Measurements from ENCODE around the gene FBP2. TPM values are rescaled to one million over a fixed set of nuclear protein-coding genes. Genes with fewer than 3 reads are reported as not detected.

FBP2 gene
- total RNA-seq (2014; rRNA removed; shearing (Covaris generic); ENCODE audit: low replicate concordance), result not detected in 2 replicates

GRCh38 chr9:94593459-94594345 is at the start of gene FBP2:
Gene FBP2, minus strand, starts transcription at chr9:94593824. Its CDS starts 98 bp downstream, at chr9:94593726.
- Histone ChIP-seq H3K4me3 (no peak within 1 kb of the TSS), H3K9me3 (no peaks in the 10 kb centered on the region), H3K36me3 (no peaks in the 10 kb centered on the region), H3K27me3 (no peaks in the 10 kb centered on the region)
- DNase-seq, result no peak

GRCh38 chr9:94643176-94643575 is 49.6 kb upstream of the FBP2 start:
- Histone ChIP-seq H3K36me3 (no peaks in the 10 kb centered on the region), H3K9me3 (no peaks in the 10 kb centered on the region), H3K4me3 (no peak overlapping the region), H3K27me3 (no peaks in the 10 kb centered on the region)
- DNase-seq, result no peak

GRCh38 chr9:94642501-94642900 is 48.9 kb upstream of the FBP2 start:
- no peaks in the 10 kb centered on the region for H3K9me3 ChIP-seq
- no peaks in the 10 kb centered on the region for H3K36me3 ChIP-seq
- DNase-seq, result no peak
- H3K4me3 ChIP-seq, result no peak overlapping the region
- H3K27me3 ChIP-seq, result no peaks in the 10 kb centered on the region

- H3K36me3 ChIP-seq, result no peaks in the 10 kb centered on the region
- no peaks in the 10 kb centered on the region for H3K9me3 ChIP-seq
- H3K4me3 ChIP-seq, result no peak overlapping the region
- DNase-seq, result no peak
- H3K27me3 ChIP-seq, result no peaks in the 10 kb centered on the region
Observed at GRCh38 chr9:94639999-94640376, 46.4 kb upstream of the FBP2 start.

GRCh38 chr9:94639061-94639998 is 45.7 kb upstream of the FBP2 start, which contains the start of gene FBP1:
Gene FBP1, minus strand, starts transcription at chr9:94639518. Its CDS starts 208 bp downstream, at chr9:94639310.
- H3K4me3 ChIP-seq, result no peak within 1 kb of the TSS
- no peaks in the 10 kb centered on the region for H3K9me3 ChIP-seq
- no peaks in the 10 kb centered on the region for H3K36me3 ChIP-seq
- no peaks in the 10 kb centered on the region for H3K27me3 ChIP-seq
- DNase-seq, result no peak

- no peak overlapping the region for H3K4me3 ChIP-seq
- DNase-seq, result no peak
Observed at GRCh38 chr9:94638335-94639060, 44.9 kb upstream of the FBP2 start.

GRCh38 chr9:94632737-94633136 is 39.1 kb upstream of the FBP2 start:
- Histone ChIP-seq H3K4me3 (no peak overlapping the region), H3K36me3 (no peaks in the 10 kb centered on the region), H3K27me3 (no peaks in the 10 kb centered on the region), H3K9me3 (no peaks in the 10 kb centered on the region)
- DNase-seq, result peak; percentile 81

More at GRCh38 chr9:94638335-94639060, 44.9 kb upstream of the FBP2 start:
- Histone ChIP-seq H3K27me3 (no peaks in the 10 kb centered on the region), H3K36me3 (no peaks in the 10 kb centered on the region), H3K9me3 (no peaks in the 10 kb centered on the region)

- Histone ChIP-seq H3K9me3 (no peaks in the 10 kb centered on the region), H3K36me3 (no peaks in the 10 kb centered on the region), H3K27me3 (no peaks in the 10 kb centered on the region), H3K4me3 (no peak overlapping the region)
- no peak for DNase-seq
Observed at GRCh38 chr9:94631599-94631998, 38.0 kb upstream of the FBP2 start.

- H3K36me3 ChIP-seq, result no peaks in the 10 kb centered on the region
- H3K27me3 ChIP-seq, result no peaks in the 10 kb centered on the region
- H3K4me3 ChIP-seq, result no peak overlapping the region
- no peaks in the 10 kb centered on the region for H3K9me3 ChIP-seq
- DNase-seq, result no peak
Observed at GRCh38 chr9:94630833-94631232, 37.2 kb upstream of the FBP2 start.

- no peak for DNase-seq
- Histone ChIP-seq H3K36me3 (no peaks in the 10 kb centered on the region), H3K9me3 (no peaks in the 10 kb centered on the region), H3K4me3 (no peak overlapping the region), H3K27me3 (no peaks in the 10 kb centered on the region)
Observed at GRCh38 chr9:94630281-94630680, 36.7 kb upstream of the FBP2 start.

- no peak overlapping the region for H3K4me3 ChIP-seq
Observed at GRCh38 chr9:94627287-94627686, 33.7 kb upstream of the FBP2 start.

GRCh38 chr9:94625835-94626234 is 32.2 kb upstream of the FBP2 start:
- H3K9me3 ChIP-seq, result no peaks in the 10 kb centered on the region
- no peak for DNase-seq
- no peak overlapping the region for H3K4me3 ChIP-seq
- no peaks in the 10 kb centered on the region for H3K36me3 ChIP-seq
- no peaks in the 10 kb centered on the region for H3K27me3 ChIP-seq

More at GRCh38 chr9:94627287-94627686, 33.7 kb upstream of the FBP2 start:
- H3K9me3 ChIP-seq, result no peaks in the 10 kb centered on the region
- no peak for DNase-seq
- H3K36me3 ChIP-seq, result no peaks in the 10 kb centered on the region
- no peaks in the 10 kb centered on the region for H3K27me3 ChIP-seq

- DNase-seq, result no peak
- no peaks in the 10 kb centered on the region for H3K36me3 ChIP-seq
- H3K4me3 ChIP-seq, result no peak overlapping the region
Observed at GRCh38 chr9:94624629-94625028, 31.0 kb upstream of the FBP2 start.

GRCh38 chr9:94623253-94623652 is 29.6 kb upstream of the FBP2 start:
- Histone ChIP-seq H3K27me3 (no peaks in the 10 kb centered on the region), H3K9me3 (no peaks in the 10 kb centered on the region), H3K4me3 (no peak overlapping the region), H3K36me3 (no peaks in the 10 kb centered on the region)
- DNase-seq, result peak; percentile 29

More at GRCh38 chr9:94624629-94625028, 31.0 kb upstream of the FBP2 start:
- Histone ChIP-seq H3K9me3 (no peaks in the 10 kb centered on the region), H3K27me3 (no peaks in the 10 kb centered on the region)

- H3K9me3 ChIP-seq, result no peaks in the 10 kb centered on the region
- no peaks in the 10 kb centered on the region for H3K27me3 ChIP-seq
Observed at GRCh38 chr9:94622087-94622800, 28.6 kb upstream of the FBP2 start.

GRCh38 chr9:94619026-94619425 is 25.4 kb upstream of the FBP2 start:
- no peaks in the 10 kb centered on the region for H3K36me3 ChIP-seq
- no peaks in the 10 kb centered on the region for H3K9me3 ChIP-seq
- DNase-seq, result no peak
- no peaks in the 10 kb centered on the region for H3K27me3 ChIP-seq
- H3K4me3 ChIP-seq, result no peak overlapping the region

More at GRCh38 chr9:94622087-94622800, 28.6 kb upstream of the FBP2 start:
- no peak for DNase-seq
- H3K36me3 ChIP-seq, result no peaks in the 10 kb centered on the region
- H3K4me3 ChIP-seq, result no peak overlapping the region

Data from MG63 (cell line).